HepG2 (cell line): Measurements from ENCODE around the gene PCNX1. TPM values are rescaled to one million over a fixed set of nuclear protein-coding genes. Genes with fewer than 3 reads are reported as not detected.

Source experiments
- DBP ChIP-seq: sonication (generic); formaldehyde crosslinking; IDR thresholded peaks from 2 replicates; pipeline ENCODE4 v1.4.0; 2020; ENCODE audit warnings: missing genetic modification reagents; ENCODE audit errors: not compliant biosample characterization
- HNRNPH1 ChIP-seq: fragments of 200-400 bp; formaldehyde crosslinking; optimal IDR thresholded peaks from 2 replicates; pipeline ENCODE3; 2017; ENCODE audit warnings: mild to moderate bottlenecking, low read depth, low read length
- NFYC ChIP-seq: IDR thresholded peaks from 2 replicates; pipeline ENCODE4 v1.6.1; 2016; ENCODE audit warnings: missing genetic modification reagents, missing compliant biosample characterization
- NRL ChIP-seq: sonication (generic); formaldehyde crosslinking; IDR thresholded peaks from 2 replicates; pipeline ENCODE4 v1.5.0; 2020; ENCODE audit warnings: missing genetic modification reagents, mild to moderate bottlenecking, moderate library complexity, borderline replicate concordance
- PAWR ChIP-seq: sonication (generic); formaldehyde crosslinking; IDR thresholded peaks from 2 replicates; pipeline ENCODE4 v1.4.0; 2020; ENCODE audit warnings: missing genetic modification reagents, mild to moderate bottlenecking, borderline replicate concordance
- POLR2AphosphoS5 ChIP-seq: IDR thresholded peaks from 2 replicates; pipeline ENCODE4 v1.6.1; 2012; ENCODE audit warnings: low read depth, low read length
- RXRA ChIP-seq: sonication (generic); formaldehyde crosslinking; IDR thresholded peaks from 2 replicates; pipeline ENCODE4 v1.5.1; 2020; ENCODE audit warnings: missing genetic modification reagents
- SIX4 ChIP-seq: sonication (generic); formaldehyde crosslinking; IDR thresholded peaks from 2 replicates; pipeline ENCODE4 v1.4.0; 2020; ENCODE audit warnings: missing genetic modification reagents
- ZBTB10 ChIP-seq: sonication (generic); formaldehyde crosslinking; IDR thresholded peaks from 2 replicates; pipeline ENCODE4 v1.4.0; 2020; ENCODE audit warnings: missing genetic modification reagents, borderline replicate concordance
- ZBTB8A ChIP-seq: sonication (generic); formaldehyde crosslinking; IDR thresholded peaks from 2 replicates; pipeline ENCODE4 v1.4.0; 2020; ENCODE audit warnings: mild to moderate bottlenecking, low read depth, missing genetic modification reagents, borderline replicate concordance
- ZNF430 ChIP-seq: sonication (generic); formaldehyde crosslinking; IDR thresholded peaks from 2 replicates; pipeline ENCODE4 v1.9.0; 2021; ENCODE audit warnings: mild to moderate bottlenecking, missing genetic modification reagents
- ZNF75D ChIP-seq: sonication (generic); formaldehyde crosslinking; IDR thresholded peaks from 2 replicates; pipeline ENCODE4 v1.8.1; 2023; ENCODE audit warnings: missing genetic modification reagents, mild to moderate bottlenecking, borderline replicate concordance
- ZNF790 ChIP-seq: sonication (generic); formaldehyde crosslinking; IDR thresholded peaks from 2 replicates; pipeline ENCODE4 v1.8.0; 2022; ENCODE audit warnings: missing genetic modification reagents, mild to moderate bottlenecking, borderline replicate concordance
- polyA plus RNA-seq, 8 experiments: library from polyadenylated mRNA; depleted of rRNA in 3 of 8; stranded (reverse) in 7 of 8; unstranded in 1 of 8; fragments of >200 nt; fragmentation: Illumina TruSeq in 4 of 8; extraction: Trizol in 4 of 8; gene quantifications; 2 replicates each; pipeline versions ENCODE4 v1.2.1 to v1.2.3, GENCODE V29; 2011 to 2016; ENCODE audit warnings: low read depth in 4 of 8, missing spikeins in 1 of 8, mixed read lengths in 1 of 8; ENCODE audit not compliant: insufficient read depth in 1 of 8
- total RNA-seq, 5 experiments: library from RNA; depleted of rRNA; stranded (reverse); fragments of >200 nt; fragmentation: Illumina TruSeq; extraction: Trizol; gene quantifications; 2 replicates each; pipeline ENCODE4 v1.2.3, GENCODE V29; 2016; ENCODE audit warnings: low read depth in 1 of 5
- TF ChIP-seq, protein P1 (sequence below): sonication (generic); formaldehyde crosslinking; IDR thresholded peaks from 2 replicates; pipeline ENCODE4 v1.4.0; 2020; ENCODE audit warnings: mild to moderate bottlenecking, missing genetic modification reagents, borderline replicate concordance

Gene PCNX1
- total and polyA plus RNA-seq, 2 of the 13 experiments (the other 11 are each of a cell fraction or from before 2014, with no cell fraction given) = 24.9 to 30.3 TPM

GRCh38 chr14:71116568-71117122, 209.4 kb downstream of the PCNX1 start (continued):
- TF ChIP-seq DBP (no peak), SIX4 (CRISPR knock-in tag) (no peak), PAWR (no peak), NFYC (CRISPR knock-in tag) (no peak), POLR2AphosphoS5 (no peak), ZBTB8A (no peak), ZNF75D (no peak), HNRNPH1 (no peak), RXRA (CRISPR knock-in tag) (peak; percentile 56; the same call in 1 of the 2 replicates), ZBTB10 (CRISPR knock-in tag) (peak; percentile 58; the same call in 1 of the 2 replicates), NRL (CRISPR knock-in tag) (no peak), ZNF430 (CRISPR knock-in tag) (no peak), ZNF790 (CRISPR knock-in tag) (no peak)
- TF ChIP-seq, protein P1, sequence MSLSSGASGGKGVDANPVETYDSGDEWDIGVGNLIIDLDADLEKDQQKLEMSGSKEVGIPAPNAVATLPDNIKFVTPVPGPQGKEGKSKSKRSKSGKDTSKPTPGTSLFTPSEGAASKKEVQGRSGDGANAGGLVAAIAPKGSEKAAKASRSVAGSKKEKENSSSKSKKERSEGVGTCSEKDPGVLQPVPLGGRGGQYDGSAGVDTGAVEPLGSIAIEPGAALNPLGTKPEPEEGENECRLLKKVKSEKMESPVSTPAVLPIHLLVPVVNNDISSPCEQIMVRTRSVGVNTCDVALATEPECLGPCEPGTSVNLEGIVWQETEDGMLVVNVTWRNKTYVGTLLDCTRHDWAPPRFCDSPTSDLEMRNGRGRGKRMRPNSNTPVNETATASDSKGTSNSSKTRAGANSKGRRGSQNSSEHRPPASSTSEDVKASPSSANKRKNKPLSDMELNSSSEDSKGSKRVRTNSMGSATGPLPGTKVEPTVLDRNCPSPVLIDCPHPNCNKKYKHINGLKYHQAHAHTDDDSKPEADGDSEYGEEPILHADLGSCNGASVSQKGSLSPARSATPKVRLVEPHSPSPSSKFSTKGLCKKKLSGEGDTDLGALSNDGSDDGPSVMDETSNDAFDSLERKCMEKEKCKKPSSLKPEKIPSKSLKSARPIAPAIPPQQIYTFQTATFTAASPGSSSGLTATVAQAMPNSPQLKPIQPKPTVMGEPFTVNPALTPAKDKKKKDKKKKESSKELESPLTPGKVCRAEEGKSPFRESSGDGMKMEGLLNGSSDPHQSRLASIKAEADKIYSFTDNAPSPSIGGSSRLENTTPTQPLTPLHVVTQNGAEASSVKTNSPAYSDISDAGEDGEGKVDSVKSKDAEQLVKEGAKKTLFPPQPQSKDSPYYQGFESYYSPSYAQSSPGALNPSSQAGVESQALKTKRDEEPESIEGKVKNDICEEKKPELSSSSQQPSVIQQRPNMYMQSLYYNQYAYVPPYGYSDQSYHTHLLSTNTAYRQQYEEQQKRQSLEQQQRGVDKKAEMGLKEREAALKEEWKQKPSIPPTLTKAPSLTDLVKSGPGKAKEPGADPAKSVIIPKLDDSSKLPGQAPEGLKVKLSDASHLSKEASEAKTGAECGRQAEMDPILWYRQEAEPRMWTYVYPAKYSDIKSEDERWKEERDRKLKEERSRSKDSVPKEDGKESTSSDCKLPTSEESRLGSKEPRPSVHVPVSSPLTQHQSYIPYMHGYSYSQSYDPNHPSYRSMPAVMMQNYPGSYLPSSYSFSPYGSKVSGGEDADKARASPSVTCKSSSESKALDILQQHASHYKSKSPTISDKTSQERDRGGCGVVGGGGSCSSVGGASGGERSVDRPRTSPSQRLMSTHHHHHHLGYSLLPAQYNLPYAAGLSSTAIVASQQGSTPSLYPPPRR (CRISPR knock-in tag) = peak; percentile 33; the same call in 1 of the 2 replicates
